ENCODE results near the gene CCDC14. TPM values are rescaled to one million over a fixed set of nuclear protein-coding genes. Genes with fewer than 3 reads are reported as not detected.

CCDC14 gene
- total and polyA plus RNA-seq, 2 experiments from 2014 or later = 52.5 to 113 TPM

DNA sequence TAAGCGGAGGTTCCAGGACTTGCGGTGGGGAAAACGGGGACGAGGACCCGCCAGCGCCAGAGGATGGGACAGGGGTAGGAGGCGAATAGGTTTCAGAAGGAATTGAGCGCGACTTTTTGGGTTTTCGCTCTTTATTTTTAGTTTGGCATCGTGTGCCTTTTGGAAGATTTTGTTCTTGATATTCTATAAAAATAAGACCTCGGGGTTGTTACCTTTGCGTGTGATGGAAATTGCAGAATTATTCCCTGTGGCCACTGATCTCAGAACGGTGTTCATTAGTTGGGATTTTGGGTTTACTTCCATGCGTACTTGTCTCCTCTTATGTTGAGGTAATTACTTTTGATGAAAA is 453 bp upstream of the CCDC14 start (continued):
- TF ChIP-seq ZNF462 (CRISPR knock-in tag; IDR thresholded peaks at IDR 0.05) = no peak

- H3K4me2 ChIP-seq = no peak overlapping the region
- ATAC-seq = no peak
- H3K27me3 Mint-ChIP-seq (ENCODE audit: insufficient read depth, low read depth, poor library complexity) = no peaks in the 10 kb centered on the region
- TF ChIP-seq, protein P1, sequence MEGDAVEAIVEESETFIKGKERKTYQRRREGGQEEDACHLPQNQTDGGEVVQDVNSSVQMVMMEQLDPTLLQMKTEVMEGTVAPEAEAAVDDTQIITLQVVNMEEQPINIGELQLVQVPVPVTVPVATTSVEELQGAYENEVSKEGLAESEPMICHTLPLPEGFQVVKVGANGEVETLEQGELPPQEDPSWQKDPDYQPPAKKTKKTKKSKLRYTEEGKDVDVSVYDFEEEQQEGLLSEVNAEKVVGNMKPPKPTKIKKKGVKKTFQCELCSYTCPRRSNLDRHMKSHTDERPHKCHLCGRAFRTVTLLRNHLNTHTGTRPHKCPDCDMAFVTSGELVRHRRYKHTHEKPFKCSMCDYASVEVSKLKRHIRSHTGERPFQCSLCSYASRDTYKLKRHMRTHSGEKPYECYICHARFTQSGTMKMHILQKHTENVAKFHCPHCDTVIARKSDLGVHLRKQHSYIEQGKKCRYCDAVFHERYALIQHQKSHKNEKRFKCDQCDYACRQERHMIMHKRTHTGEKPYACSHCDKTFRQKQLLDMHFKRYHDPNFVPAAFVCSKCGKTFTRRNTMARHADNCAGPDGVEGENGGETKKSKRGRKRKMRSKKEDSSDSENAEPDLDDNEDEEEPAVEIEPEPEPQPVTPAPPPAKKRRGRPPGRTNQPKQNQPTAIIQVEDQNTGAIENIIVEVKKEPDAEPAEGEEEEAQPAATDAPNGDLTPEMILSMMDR (conservative IDR thresholded peaks at IDR 0.05; ENCODE audit: low read depth in 2 of 2) = no peak
- TF ChIP-seq ZNF114 (CRISPR knock-in tag; IDR thresholded peaks at IDR 0.05) (no peak), EZH2phosphoT487 (IDR thresholded peaks at IDR 0.05; ENCODE audit: unreplicated experiment) (no peak), ZNF331 (CRISPR knock-in tag; IDR thresholded peaks at IDR 0.05; ENCODE audit: low read depth) (no peak), STAT1 (IDR thresholded peaks at IDR 0.05; ENCODE audit: unreplicated experiment) (no peak), JUNB (IDR thresholded peaks at IDR 0.05; ENCODE audit: unreplicated experiment) (no peak), ZNF462 (CRISPR knock-in tag; IDR thresholded peaks at IDR 0.05) (no peak), EZH2 (IDR thresholded peaks at IDR 0.05; ENCODE audit: low read depth, unreplicated experiment) (no peak), NANOG (IDR thresholded peaks at IDR 0.05; ENCODE audit: borderline replicate concordance) (no peak)
These were observed 7.3 kb downstream of the CCDC14 start for GRCh38 chr3:123953735-123954134.

More at GRCh38 chr3:123953735-123954134, 7.3 kb downstream of the CCDC14 start:
- DNase-seq (ENCODE audit: low spot score) = no peak
- no peaks in the 10 kb centered on the region for H3K9me2 ChIP-seq (ENCODE audit: insufficient read depth)
- no peak overlapping the region for H3K4me3 ChIP-seq
- peaks cover 26% of the 10 kb centered on the region for H3K36me3 ChIP-seq (ENCODE audit: insufficient read depth)
- Mint-ChIP-seq H3K36me3 (ENCODE audit: low read depth) (peaks cover 38% of the 10 kb centered on the region), H3K27ac (no peak overlapping the region), H3K9me3 (no peaks in the 10 kb centered on the region), H3K4me3 (no peak overlapping the region), H3K4me1 (no peaks in the 10 kb centered on the region)
- no peaks in the 10 kb centered on the region for H3K4me1 ChIP-seq (ENCODE audit: insufficient read depth)
- no peak overlapping the region for H2AFZ ChIP-seq
- peaks cover 10% of the 10 kb centered on the region; the same call in 1 of the 2 replicates for H3K79me2 ChIP-seq (replicated peaks; ENCODE audit: insufficient read depth)
- no peaks in the 10 kb centered on the region for H3F3A ChIP-seq (replicated peaks; ENCODE audit: low read depth)
- no peaks in the 10 kb centered on the region for H3K27me3 ChIP-seq (ENCODE audit: insufficient read depth)
- H3K27ac ChIP-seq (ENCODE audit: low read depth) = no peak overlapping the region
- 0 out of 2 replicates have a peak, but pooled peaks cover 6% of the 10 kb centered on the region for H4K20me1 ChIP-seq (replicated peaks; ENCODE audit: insufficient read depth)
